Adipocyte (in vitro differentiated cells): ENCODE data around the gene PTPRN2.

Source experiments
- DNase-seq: peaks from one replicate; pipeline ENCODE4 v3.0.0-alpha.2; 2015; ENCODE audit warnings: low read depth
- H3K27me3 ChIP-seq: replicated peaks from 2 replicates; pipeline ENCODE4 v1.7.0; 2013; ENCODE audit warnings: mild to moderate bottlenecking, low read length, moderate library complexity; ENCODE audit not compliant: control insufficient read depth, insufficient read depth
- H3K36me3 ChIP-seq: 2 replicates; pipeline ENCODE4 v1.7.0; 2013; ENCODE audit warnings: low read length, mild to moderate bottlenecking, moderate library complexity; ENCODE audit not compliant: control insufficient read depth, insufficient read depth, severe bottlenecking
- H3K4me1 ChIP-seq: 2 replicates; pipeline ENCODE4 v1.7.0; 2013; ENCODE audit warnings: mild to moderate bottlenecking, low read length, moderate library complexity; ENCODE audit not compliant: control insufficient read depth, insufficient read depth
- H3K4me3 ChIP-seq: 2 replicates; pipeline ENCODE4 v1.7.0; 2013; ENCODE audit warnings: mild to moderate bottlenecking, low read length, moderate library complexity
- H3K9ac ChIP-seq: 2 replicates; pipeline ENCODE4 v1.7.0; 2013; ENCODE audit warnings: mild to moderate bottlenecking, low read length, moderate library complexity
- H3K9me3 ChIP-seq: 2 replicates; pipeline ENCODE4 v1.7.0; 2013; ENCODE audit warnings: mild to moderate bottlenecking, low read length, moderate library complexity; ENCODE audit not compliant: control insufficient read depth

The PTPRN2 gene

DNA sequence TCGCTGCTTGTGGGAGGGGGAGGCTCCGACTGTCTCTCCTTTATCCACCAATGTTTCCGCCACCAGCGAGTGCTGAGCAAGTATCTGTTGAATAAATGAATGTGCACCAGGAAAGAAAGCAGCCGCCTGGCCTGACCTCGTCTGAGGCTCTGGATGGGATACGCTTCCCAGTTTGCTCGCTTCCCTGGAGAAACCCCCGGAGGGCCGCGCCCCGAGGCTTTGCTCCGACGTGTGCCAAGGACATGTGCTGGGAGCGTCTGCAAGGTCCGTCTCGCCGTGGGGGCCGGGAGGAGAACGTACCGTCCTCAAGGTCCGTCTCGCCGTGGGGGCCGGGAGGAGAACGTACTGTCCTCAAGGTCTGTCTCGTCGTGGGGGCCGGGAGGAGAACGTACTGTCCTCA, 714.4 kb downstream of the PTPRN2 start:
- peaks cover 10% of the 10 kb centered on the region for H3K9me3 ChIP-seq
- DNase-seq = no peak
- H3K36me3 ChIP-seq = no peaks in the 10 kb centered on the region
- no peak overlapping the region for H3K4me3 ChIP-seq
- no peaks in the 10 kb centered on the region for H3K4me1 ChIP-seq
- H3K27me3 ChIP-seq = peaks cover 4% of the 10 kb centered on the region
- no peak overlapping the region for H3K9ac ChIP-seq

DNA sequence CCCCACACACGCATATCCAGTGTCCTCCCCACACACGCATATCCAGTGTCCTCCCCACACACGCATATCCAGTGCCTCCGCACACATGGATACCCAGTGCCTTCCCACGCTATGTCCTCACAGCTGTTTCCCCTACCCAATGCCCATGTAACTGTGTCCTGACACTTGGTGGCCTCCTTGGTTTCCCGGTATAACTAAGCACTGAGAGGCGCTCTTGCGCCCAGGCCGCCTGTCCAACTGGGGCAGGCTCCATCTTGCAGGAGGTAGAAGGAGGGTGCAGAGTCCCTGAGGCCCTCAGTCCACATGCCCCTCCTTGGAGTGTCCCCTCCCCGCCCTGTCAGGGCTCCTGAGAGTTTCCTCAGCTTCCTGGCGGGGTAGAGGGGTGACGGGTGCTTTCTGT, 715.2 kb downstream of the PTPRN2 start:
- H3K4me1 ChIP-seq = no peaks in the 10 kb centered on the region
- no peak overlapping the region for H3K9ac ChIP-seq
- peaks cover 10% of the 10 kb centered on the region for H3K9me3 ChIP-seq
- no peak overlapping the region for H3K4me3 ChIP-seq
- peaks cover 4% of the 10 kb centered on the region for H3K27me3 ChIP-seq
- DNase-seq = no peak
- no peaks in the 10 kb centered on the region for H3K36me3 ChIP-seq

DNA sequence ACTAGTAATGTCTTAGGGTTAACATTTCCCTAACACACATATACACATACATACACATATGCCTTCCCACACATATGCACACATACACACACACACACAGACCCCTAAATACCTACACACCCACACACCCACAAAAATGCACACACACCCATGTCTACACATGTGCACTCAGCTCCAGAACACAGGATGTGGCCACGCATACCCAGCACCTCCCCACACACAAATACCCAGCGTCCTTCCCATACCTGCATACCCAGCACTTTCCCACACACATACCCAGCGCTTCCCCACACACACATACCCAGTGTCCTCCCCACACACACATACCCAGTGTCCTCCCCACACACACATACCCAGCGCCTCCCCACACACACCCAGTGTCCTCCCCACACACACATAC, 715.9 kb downstream of the PTPRN2 start:
- peaks cover 4% of the 10 kb centered on the region for H3K27me3 ChIP-seq
- H3K36me3 ChIP-seq = no peaks in the 10 kb centered on the region
- H3K9me3 ChIP-seq = peaks cover 10% of the 10 kb centered on the region
- no peaks in the 10 kb centered on the region for H3K4me1 ChIP-seq
- no peak overlapping the region for H3K9ac ChIP-seq
- DNase-seq = no peak
- H3K4me3 ChIP-seq = no peak overlapping the region

DNA sequence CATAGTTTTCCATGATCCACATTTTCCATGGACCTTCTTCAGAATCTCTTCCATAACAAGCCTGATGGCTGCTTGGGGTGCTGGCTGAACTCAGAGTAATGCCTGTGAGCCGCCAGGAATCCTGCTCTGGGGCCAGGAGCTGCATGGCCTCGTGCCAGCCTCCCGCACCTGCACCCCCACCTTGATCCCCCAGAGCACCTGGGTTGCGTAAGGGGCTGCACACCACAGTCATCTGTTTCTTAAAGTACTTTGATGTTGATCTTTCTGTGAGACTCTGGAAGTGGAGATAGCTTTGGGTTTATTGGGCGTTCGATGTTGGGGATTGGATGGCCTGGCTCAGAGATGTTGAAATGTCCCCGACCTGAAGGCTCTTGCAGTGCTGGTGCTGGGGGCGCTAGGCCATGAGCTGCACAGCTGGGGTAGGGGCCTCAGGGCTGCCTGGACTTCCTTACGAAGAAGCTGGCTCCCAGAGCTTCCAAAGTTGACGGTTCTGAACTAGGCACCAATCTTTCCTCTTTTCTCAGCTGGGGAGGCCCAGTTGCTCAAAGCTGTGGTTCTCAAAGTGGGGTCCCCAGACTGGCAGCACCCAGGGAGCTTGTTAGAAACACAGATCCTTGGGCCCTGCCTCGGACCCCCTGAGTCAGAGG, 716.9 kb downstream of the PTPRN2 start:
- Histone ChIP-seq H3K9ac (no peak overlapping the region), H3K4me1 (no peaks in the 10 kb centered on the region), H3K9me3 (peaks cover 10% of the 10 kb centered on the region), H3K4me3 (no peak overlapping the region), H3K36me3 (no peaks in the 10 kb centered on the region), H3K27me3 (peaks cover 4% of the 10 kb centered on the region)
- DNase-seq = no peak

DNA sequence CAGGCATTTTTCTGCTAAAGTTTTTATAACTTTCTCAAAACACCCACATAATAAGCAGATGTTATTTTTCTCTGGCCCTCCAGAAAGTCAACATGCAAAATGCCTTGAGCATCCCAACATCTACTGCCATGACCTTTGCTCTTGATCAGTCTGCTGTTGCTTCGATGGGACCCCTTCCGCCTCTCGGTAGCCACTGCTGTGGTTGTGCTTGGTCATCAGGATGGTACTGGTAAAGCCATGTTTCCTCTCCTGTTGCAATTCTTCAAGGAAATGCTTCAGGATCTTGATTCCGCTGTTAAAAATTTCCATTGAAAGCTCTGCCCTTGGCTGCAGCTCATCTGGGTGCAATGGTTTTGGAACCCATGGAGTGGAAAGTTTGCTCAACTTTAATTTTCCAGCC, 717.8 kb downstream of the PTPRN2 start:
- Histone ChIP-seq H3K27me3 (peaks cover under 1% of the 10 kb centered on the region), H3K36me3 (no peaks in the 10 kb centered on the region), H3K9ac (no peak overlapping the region), H3K9me3 (peaks cover 10% of the 10 kb centered on the region), H3K4me3 (no peak overlapping the region), H3K4me1 (no peaks in the 10 kb centered on the region)
- DNase-seq = no peak

DNA sequence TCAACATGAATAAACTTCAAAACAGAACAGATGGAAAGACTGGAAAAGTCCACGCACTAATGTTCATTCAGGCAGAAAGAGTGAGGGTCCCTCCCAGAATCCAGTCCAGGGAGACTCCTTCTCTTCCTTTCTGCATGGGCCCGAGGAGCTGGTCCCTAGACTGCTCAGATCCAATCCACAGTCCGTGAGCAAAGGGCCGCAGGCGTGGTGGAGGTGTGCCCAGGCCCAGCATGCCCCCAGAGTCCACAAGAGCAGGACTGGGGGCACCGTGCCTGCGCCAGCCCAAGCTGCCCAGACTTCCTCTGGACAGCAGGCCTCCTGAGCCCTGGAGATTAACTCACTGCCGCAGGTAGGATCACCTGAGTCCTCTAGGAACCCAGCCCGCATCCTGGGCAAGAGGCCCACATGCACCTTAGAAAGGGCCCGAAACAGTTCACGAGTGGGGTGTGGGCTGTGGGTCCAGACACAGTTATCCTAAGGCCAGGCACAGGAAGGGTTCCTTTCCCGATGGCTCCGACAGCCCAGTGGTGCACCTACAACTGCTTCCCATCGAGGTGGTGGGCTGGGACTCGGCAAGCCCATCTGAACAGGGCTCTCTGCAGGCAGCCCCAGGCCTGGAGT, 719.8 kb downstream of the PTPRN2 start:
- no peak for DNase-seq
- peaks cover 10% of the 10 kb centered on the region for H3K9me3 ChIP-seq

DNA sequence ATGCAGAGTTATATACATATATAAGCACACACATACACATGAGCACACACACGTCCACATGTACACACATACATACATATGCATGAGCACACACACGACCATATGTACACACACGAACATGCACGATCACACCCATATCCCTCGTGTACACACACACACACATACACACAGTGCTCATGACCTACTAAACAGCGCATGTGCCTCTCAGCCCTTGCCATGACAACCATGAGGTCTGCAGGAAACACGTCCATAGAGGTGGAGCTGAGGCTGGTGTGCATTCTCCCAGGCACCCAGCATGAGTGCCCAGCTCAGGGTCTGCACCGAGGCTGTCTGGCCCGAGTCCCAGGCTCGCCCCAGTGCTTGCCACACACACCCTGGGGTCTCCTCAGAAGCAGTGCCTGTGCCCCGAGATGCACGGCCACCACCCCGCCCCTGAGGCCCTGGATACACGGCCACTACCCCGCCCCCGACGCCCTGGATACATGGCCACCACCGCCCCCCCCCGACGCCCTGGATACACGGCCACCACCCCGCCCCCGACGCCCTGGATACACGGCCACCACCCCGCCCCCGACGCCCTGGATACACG, 721.2 kb downstream of the PTPRN2 start:
- DNase-seq = no peak
- Histone ChIP-seq H3K9me3 (peaks cover 10% of the 10 kb centered on the region), H3K9ac (no peak overlapping the region), H3K36me3 (no peaks in the 10 kb centered on the region), H3K4me3 (no peak overlapping the region), H3K27me3 (no peaks in the 10 kb centered on the region), H3K4me1 (no peaks in the 10 kb centered on the region)

More for the DNA sequence above, 719.8 kb downstream of the PTPRN2 start:
- Histone ChIP-seq H3K4me1 (no peaks in the 10 kb centered on the region), H3K4me3 (no peak overlapping the region), H3K27me3 (no peaks in the 10 kb centered on the region), H3K36me3 (no peaks in the 10 kb centered on the region), H3K9ac (no peak overlapping the region)

DNA sequence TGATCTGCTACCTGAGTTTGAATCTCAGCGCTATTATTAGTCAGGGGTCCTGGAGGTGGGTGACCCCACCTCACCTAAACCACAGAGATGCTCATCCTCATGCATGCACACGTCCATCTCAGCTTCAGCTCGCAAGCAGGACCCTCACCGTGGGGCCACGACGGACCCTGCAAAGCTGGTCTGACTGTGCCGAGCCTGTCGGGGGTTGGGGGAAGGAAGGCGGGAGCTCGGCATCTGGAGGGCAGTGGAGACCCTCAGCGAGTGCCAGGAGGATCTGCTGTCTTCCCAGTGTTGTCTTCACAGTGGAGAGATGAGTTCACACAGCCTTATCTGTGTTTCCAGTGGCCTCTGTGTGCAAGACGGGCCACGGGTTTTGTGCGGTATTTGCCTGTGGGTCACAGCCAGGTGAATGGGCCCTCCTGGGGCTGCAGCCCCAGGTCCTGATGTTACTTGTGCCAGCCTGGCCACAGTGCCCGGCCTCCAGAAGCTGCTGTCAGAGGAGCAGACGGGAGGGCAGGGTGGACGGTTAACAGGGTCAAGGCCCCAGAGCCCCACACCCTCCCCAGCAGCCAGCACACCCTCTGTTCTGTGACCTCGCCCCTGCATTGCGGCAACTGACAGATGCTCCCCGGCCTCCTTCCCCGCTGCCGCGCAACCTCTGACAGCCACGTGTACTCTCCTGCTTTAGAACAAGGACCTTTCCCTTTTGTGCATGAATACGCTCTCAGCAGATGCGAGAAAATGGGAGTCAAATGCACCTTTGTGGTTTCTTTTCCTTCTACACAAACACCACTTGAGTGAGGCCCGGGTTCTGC, 722.1 kb downstream of the PTPRN2 start:
- no peak for DNase-seq
- peaks cover 10% of the 10 kb centered on the region for H3K9me3 ChIP-seq
- no peak overlapping the region for H3K4me3 ChIP-seq
- H3K9ac ChIP-seq = no peak overlapping the region
- H3K27me3 ChIP-seq = no peaks in the 10 kb centered on the region
- no peaks in the 10 kb centered on the region for H3K4me1 ChIP-seq
- no peaks in the 10 kb centered on the region for H3K36me3 ChIP-seq

DNA sequence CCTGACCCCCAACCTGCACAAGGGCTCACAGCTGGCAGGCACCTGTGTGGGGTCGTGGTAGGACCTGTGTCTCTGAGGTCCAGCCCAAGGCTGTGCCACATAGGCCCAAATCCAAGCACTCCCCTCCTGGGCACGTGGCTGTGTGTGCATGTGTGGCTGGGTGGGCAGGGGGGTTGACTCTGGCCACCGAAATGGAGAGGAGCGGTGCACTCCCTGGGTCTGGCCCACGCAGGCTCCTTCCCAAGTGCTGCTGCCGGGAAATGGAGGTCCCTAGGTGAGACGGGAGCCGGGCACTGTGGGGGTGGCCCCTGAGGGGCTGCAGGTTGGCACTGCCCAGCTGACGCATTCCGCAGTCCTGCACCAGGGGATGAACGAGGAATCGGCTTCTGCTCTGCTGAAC, 722.7 kb downstream of the PTPRN2 start:
- Histone ChIP-seq H3K4me3 (no peak overlapping the region), H3K27me3 (no peaks in the 10 kb centered on the region), H3K36me3 (no peaks in the 10 kb centered on the region), H3K9me3 (peaks cover 10% of the 10 kb centered on the region), H3K9ac (no peak overlapping the region), H3K4me1 (no peaks in the 10 kb centered on the region)
- no peak for DNase-seq

DNA sequence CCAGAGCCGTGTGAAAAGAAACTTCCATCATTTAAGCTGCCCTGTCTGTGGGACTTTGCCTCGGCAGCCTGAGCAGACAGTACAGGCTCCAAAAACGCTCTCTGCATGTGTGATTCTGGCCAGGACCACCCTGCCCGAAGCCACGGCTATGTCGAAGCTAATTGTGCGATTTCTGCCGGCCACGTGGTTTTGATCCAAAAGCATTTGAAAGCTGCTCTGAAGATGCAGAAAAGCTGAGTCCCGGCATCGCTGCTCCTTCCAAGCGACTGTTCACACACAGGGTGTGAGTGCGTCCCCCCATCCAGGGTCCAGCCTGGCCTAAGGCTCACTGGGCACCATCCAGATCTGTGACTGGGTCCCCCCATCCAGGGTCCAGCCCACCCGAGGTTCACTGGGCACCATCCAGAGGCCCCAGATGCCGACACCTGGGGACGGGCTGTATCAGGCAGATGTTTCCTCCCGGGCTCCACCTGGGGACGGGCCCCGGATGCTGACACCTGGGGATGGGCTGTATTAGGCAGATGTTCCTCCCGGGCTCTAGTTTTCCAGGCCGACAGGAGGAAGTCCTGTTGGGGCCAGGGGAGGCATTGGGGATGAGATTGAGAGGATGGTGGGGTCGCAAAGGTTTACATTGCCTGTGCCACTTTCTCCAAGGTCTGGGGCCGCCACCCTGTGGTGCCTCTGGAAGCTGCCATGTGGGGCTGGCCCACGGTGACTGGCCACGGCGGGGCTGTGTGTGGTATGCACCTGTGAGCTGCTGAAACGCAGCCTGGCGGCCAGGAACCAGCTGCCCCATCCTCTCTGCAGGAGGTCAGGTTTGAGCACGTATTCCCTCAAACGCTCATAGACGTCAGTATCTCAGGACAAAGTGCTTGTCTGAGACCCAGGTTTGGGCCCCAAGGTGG, 723.5 kb downstream of the PTPRN2 start:
- Histone ChIP-seq H3K9me3 (peaks cover 2% of the 10 kb centered on the region), H3K9ac (no peak overlapping the region), H3K4me1 (no peaks in the 10 kb centered on the region), H3K4me3 (no peak overlapping the region), H3K27me3 (no peaks in the 10 kb centered on the region), H3K36me3 (no peaks in the 10 kb centered on the region)
- no peak for DNase-seq
